ENCODE data around the gene IGF2. TPM values are rescaled to one million over a fixed set of nuclear protein-coding genes. Genes with fewer than 3 reads are reported as not detected.

Gene IGF2
- total RNA-seq, 2 experiments from 2014 or later, result 0.91 TPM; not detected in 1

- no peak overlapping the region for H3K27ac Mint-ChIP-seq
- no peak overlapping the region for H3K4me3 Mint-ChIP-seq
- peaks cover 2% of the 10 kb centered on the region for H3K4me1 Mint-ChIP-seq
Measured at GRCh38 chr11:2135648-2136201, 3.5 kb downstream of the IGF2 start.

GRCh38 chr11:2135018-2135569, 4.1 kb downstream of the IGF2 start:
- DNase-seq, result no peak
- CTCF ChIA-PET, result no interaction called here
- Mint-ChIP-seq H3K9me3 (ENCODE audit: low read depth) (peaks cover 8% of the 10 kb centered on the region), H3K27me3 (peaks cover 59% of the 10 kb centered on the region), H3K4me3 (no peak overlapping the region), H3K4me1 (peaks cover 2% of the 10 kb centered on the region), H3K27ac (no peak overlapping the region), H3K36me3 (no peaks in the 10 kb centered on the region)
- ATAC-seq, result no peak

More at GRCh38 chr11:2135648-2136201, 3.5 kb downstream of the IGF2 start:
- no peak for ATAC-seq
- Mint-ChIP-seq H3K36me3 (no peaks in the 10 kb centered on the region), H3K27me3 (peaks cover 62% of the 10 kb centered on the region), H3K9me3 (ENCODE audit: low read depth) (peaks cover 8% of the 10 kb centered on the region)
- CTCF ChIA-PET, result no interaction called here
- DNase-seq, result no peak

GRCh38 chr11:2134022-2135010, 4.9 kb downstream of the IGF2 start:
- ATAC-seq (no peak), DNase-seq (no peak)
- Mint-ChIP-seq H3K4me1 (peaks cover 2% of the 10 kb centered on the region), H3K36me3 (no peaks in the 10 kb centered on the region), H3K27ac (no peak overlapping the region), H3K27me3 (peaks cover 56% of the 10 kb centered on the region), H3K4me3 (no peak overlapping the region), H3K9me3 (ENCODE audit: low read depth) (peaks cover 8% of the 10 kb centered on the region)
- CTCF ChIA-PET, result interaction anchor here (1.5 kb wide), 1 partner anchor 17 kb away, joined by 6 read pairs; no protein-coding TSS in a partner anchor

- peaks cover 2% of the 10 kb centered on the region for H3K4me1 Mint-ChIP-seq
- H3K4me3 Mint-ChIP-seq, result no peak overlapping the region
- CTCF ChIA-PET, result interaction anchor here (1.5 kb wide), 1 partner anchor 18 kb away, joined by 6 read pairs; no protein-coding TSS in a partner anchor
- H3K9me3 Mint-ChIP-seq (ENCODE audit: low read depth), result peaks cover 8% of the 10 kb centered on the region
- peaks cover 55% of the 10 kb centered on the region for H3K27me3 Mint-ChIP-seq
- no peak overlapping the region for H3K27ac Mint-ChIP-seq
- ATAC-seq, result no peak
- DNase-seq, result no peak
- no peaks in the 10 kb centered on the region for H3K36me3 Mint-ChIP-seq
Measured at GRCh38 chr11:2133241-2134021, 5.8 kb downstream of the IGF2 start.

- Mint-ChIP-seq H3K4me1 (no peaks in the 10 kb centered on the region), H3K36me3 (no peaks in the 10 kb centered on the region), H3K9me3 (ENCODE audit: low read depth) (peaks cover 8% of the 10 kb centered on the region), H3K4me3 (no peak overlapping the region), H3K27ac (no peak overlapping the region), H3K27me3 (peaks cover 52% of the 10 kb centered on the region)
- CTCF ChIA-PET, result interaction anchor here (1.5 kb wide), 1 partner anchor 18 kb away, joined by 6 read pairs; no protein-coding TSS in a partner anchor
- DNase-seq, result no peak
- no peak for ATAC-seq
Measured at GRCh38 chr11:2132874-2133240, 6.3 kb downstream of the IGF2 start.

- CTCF ChIA-PET, result no interaction called here
- no peak overlapping the region for H3K4me3 Mint-ChIP-seq
- H3K36me3 Mint-ChIP-seq, result no peaks in the 10 kb centered on the region
- peaks cover 8% of the 10 kb centered on the region for H3K9me3 Mint-ChIP-seq (ENCODE audit: low read depth)
- ATAC-seq (no peak), DNase-seq (no peak)
- no peak overlapping the region for H3K27ac Mint-ChIP-seq
- peaks cover 47% of the 10 kb centered on the region for H3K27me3 Mint-ChIP-seq
- H3K4me1 Mint-ChIP-seq, result no peaks in the 10 kb centered on the region
Measured at GRCh38 chr11:2132246-2132645, 6.9 kb downstream of the IGF2 start.

GRCh38 chr11:2131371-2132236, 7.6 kb downstream of the IGF2 start:
- Mint-ChIP-seq H3K27me3 (peaks cover 42% of the 10 kb centered on the region), H3K27ac (no peak overlapping the region), H3K9me3 (ENCODE audit: low read depth) (peaks cover 8% of the 10 kb centered on the region), H3K36me3 (no peaks in the 10 kb centered on the region), H3K4me1 (no peaks in the 10 kb centered on the region), H3K4me3 (no peak overlapping the region)
- CTCF ChIA-PET, result no interaction called here
- DNase-seq, result no peak
- ATAC-seq, result no peak

- CTCF ChIA-PET, result no interaction called here
- Mint-ChIP-seq H3K27ac (no peak overlapping the region), H3K27me3 (peaks cover 35% of the 10 kb centered on the region), H3K4me1 (no peaks in the 10 kb centered on the region), H3K9me3 (ENCODE audit: low read depth) (peaks cover 8% of the 10 kb centered on the region), H3K36me3 (no peaks in the 10 kb centered on the region), H3K4me3 (no peak overlapping the region)
- no peak for ATAC-seq
- no peak for DNase-seq
Measured at GRCh38 chr11:2130881-2131352, 8.3 kb downstream of the IGF2 start.

- ATAC-seq (no peak), DNase-seq (no peak)
- Mint-ChIP-seq H3K27ac (no peak overlapping the region), H3K27me3 (peaks cover 25% of the 10 kb centered on the region), H3K9me3 (ENCODE audit: low read depth) (peaks cover 8% of the 10 kb centered on the region), H3K36me3 (no peaks in the 10 kb centered on the region), H3K4me3 (no peak overlapping the region), H3K4me1 (no peaks in the 10 kb centered on the region)
- CTCF ChIA-PET, result no interaction called here
Measured at GRCh38 chr11:2129699-2130366, 9.4 kb downstream of the IGF2 start.

GRCh38 chr11:2129308-2129698, 9.9 kb downstream of the IGF2 start:
- peaks cover 8% of the 10 kb centered on the region for H3K9me3 Mint-ChIP-seq (ENCODE audit: low read depth)
- peaks cover 25% of the 10 kb centered on the region for H3K27me3 Mint-ChIP-seq
- H3K27ac Mint-ChIP-seq, result no peak overlapping the region
- ATAC-seq (no peak), DNase-seq (no peak)
- H3K36me3 Mint-ChIP-seq, result no peaks in the 10 kb centered on the region
- H3K4me3 Mint-ChIP-seq, result no peak overlapping the region
- CTCF ChIA-PET, result no interaction called here
- no peaks in the 10 kb centered on the region for H3K4me1 Mint-ChIP-seq

- peaks cover 22% of the 10 kb centered on the region for H3K27me3 Mint-ChIP-seq
- peaks cover 8% of the 10 kb centered on the region for H3K9me3 Mint-ChIP-seq (ENCODE audit: low read depth)
- H3K27ac Mint-ChIP-seq, result no peak overlapping the region
- H3K36me3 Mint-ChIP-seq, result no peaks in the 10 kb centered on the region
- CTCF ChIA-PET, result no interaction called here
- DNase-seq, result no peak
- no peaks in the 10 kb centered on the region for H3K4me1 Mint-ChIP-seq
- ATAC-seq, result no peak
- H3K4me3 Mint-ChIP-seq, result no peak overlapping the region
Measured at GRCh38 chr11:2128511-2129307, 10.5 kb downstream of the IGF2 start.

Data from activated CD8-positive, alpha-beta memory T cell treated with anti-CD3 and anti-CD28 coated beads, Interleukin-2, amount 10 ng/mL, durations not matched to agents 7 days and 5 days (primary cell).